NCI-H345 treated with DMSO at 0.1 percent for 48 hours (cell line): ENCODE data around the gene MADCAM1.
A peak's percentile ranks its signal among the peaks of the same experiment; 100 is the strongest.
"Not testable (repeated sequence)": the region's sequence is repeated elsewhere in the genome, so short reads cannot be mapped to it uniquely, and the experiment has no call there.

Experiments
- DNase-seq: peaks from one replicate; lab custom pipeline; 2025; ENCODE audit not compliant: unreplicated experiment; lab: John Stamatoyannopoulos, UW

The MADCAM1 gene

GRCh38 chr19:465056-465816 is 31.1 kb upstream of the MADCAM1 start:
- DNase-seq = no peak

GRCh38 chr19:467554-467953 is 28.7 kb upstream of the MADCAM1 start:
- no peak for DNase-seq

- DNase-seq = no peak
Measured at GRCh38 chr19:468587-469256, 27.6 kb upstream of the MADCAM1 start.

- no peak for DNase-seq
Measured at GRCh38 chr19:469833-470232, 26.5 kb upstream of the MADCAM1 start.

- no peak for DNase-seq
Measured at GRCh38 chr19:470701-471100, 25.6 kb upstream of the MADCAM1 start.

- no peak for DNase-seq
Measured at GRCh38 chr19:472005-472858, 24.1 kb upstream of the MADCAM1 start.

- no peak for DNase-seq
Measured at GRCh38 chr19:474126-475078, 21.9 kb upstream of the MADCAM1 start.

GRCh38 chr19:475360-475759 is 20.9 kb upstream of the MADCAM1 start:
- no peak for DNase-seq

- no peak for DNase-seq
Measured at GRCh38 chr19:478236-478903, 17.9 kb upstream of the MADCAM1 start.

GRCh38 chr19:478976-479375 is 17.3 kb upstream of the MADCAM1 start:
- no peak for DNase-seq

GRCh38 chr19:480016-480855 is 16.1 kb upstream of the MADCAM1 start:
- DNase-seq = no peak

GRCh38 chr19:481100-481499 is 15.2 kb upstream of the MADCAM1 start:
- DNase-seq = not testable (repeated sequence)

GRCh38 chr19:482186-483041 is 13.9 kb upstream of the MADCAM1 start:
- no peak for DNase-seq

GRCh38 chr19:483332-484072 is 12.8 kb upstream of the MADCAM1 start:
- DNase-seq = no peak

GRCh38 chr19:484494-484893 is 11.8 kb upstream of the MADCAM1 start:
- DNase-seq = no peak

GRCh38 chr19:485077-485476 is 11.2 kb upstream of the MADCAM1 start:
- DNase-seq = peak; percentile 64

- peak; percentile 70 for DNase-seq
Measured at GRCh38 chr19:485583-486236, 10.6 kb upstream of the MADCAM1 start.
